ENCODE results near the gene SH3RF3. TPM values are rescaled to one million over a fixed set of nuclear protein-coding genes. Genes with fewer than 3 reads are reported as not detected.
"Not testable (repeated sequence)": the region's sequence is repeated elsewhere in the genome, so short reads cannot be mapped to it uniquely, and the experiment has no call there.

The SH3RF3 gene
- total RNA-seq, 1 donor from 2014 or later, result 7.9 TPM

DNA sequence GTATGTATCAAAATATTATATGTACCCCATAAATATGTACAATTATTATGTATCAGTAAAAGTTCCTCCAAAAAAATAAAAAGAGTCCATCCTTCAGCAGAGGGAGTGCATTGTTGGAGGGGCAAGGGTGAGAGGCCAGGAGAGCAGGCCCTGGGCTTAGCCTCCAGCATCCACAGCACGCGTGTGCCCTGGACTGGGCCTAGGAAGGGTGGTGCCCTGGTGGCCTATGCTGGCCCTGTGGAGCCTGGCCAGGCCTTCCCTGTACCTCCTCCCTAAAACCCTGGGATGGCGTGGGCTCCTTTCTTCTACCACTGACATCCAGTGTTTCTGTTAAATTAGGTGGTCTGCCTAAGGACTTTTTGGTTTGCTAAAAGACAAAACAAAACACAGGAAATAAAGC is 93.4 kb downstream of the SH3RF3 start:
- TF ChIP-seq, protein P1, sequence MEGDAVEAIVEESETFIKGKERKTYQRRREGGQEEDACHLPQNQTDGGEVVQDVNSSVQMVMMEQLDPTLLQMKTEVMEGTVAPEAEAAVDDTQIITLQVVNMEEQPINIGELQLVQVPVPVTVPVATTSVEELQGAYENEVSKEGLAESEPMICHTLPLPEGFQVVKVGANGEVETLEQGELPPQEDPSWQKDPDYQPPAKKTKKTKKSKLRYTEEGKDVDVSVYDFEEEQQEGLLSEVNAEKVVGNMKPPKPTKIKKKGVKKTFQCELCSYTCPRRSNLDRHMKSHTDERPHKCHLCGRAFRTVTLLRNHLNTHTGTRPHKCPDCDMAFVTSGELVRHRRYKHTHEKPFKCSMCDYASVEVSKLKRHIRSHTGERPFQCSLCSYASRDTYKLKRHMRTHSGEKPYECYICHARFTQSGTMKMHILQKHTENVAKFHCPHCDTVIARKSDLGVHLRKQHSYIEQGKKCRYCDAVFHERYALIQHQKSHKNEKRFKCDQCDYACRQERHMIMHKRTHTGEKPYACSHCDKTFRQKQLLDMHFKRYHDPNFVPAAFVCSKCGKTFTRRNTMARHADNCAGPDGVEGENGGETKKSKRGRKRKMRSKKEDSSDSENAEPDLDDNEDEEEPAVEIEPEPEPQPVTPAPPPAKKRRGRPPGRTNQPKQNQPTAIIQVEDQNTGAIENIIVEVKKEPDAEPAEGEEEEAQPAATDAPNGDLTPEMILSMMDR (IDR thresholded peaks at IDR 0.05; ENCODE audit: borderline replicate concordance), result no peak
- H3K27me3 ChIP-seq (ENCODE audit: low read depth), result no peaks in the 10 kb centered on the region
- H3K36me3 ChIP-seq, result no peaks in the 10 kb centered on the region
- peaks cover 30% of the 10 kb centered on the region for H3K4me1 ChIP-seq
- H3K27ac ChIP-seq (replicated peaks), result no peak overlapping the region
- intact Hi-C loops (cut with micrococcal nuclease), result no loop called here
- no peaks in the 10 kb centered on the region for H3K9me3 ChIP-seq (replicated peaks)
- DNase-seq, result no peak
- no peak overlapping the region for H3K4me3 ChIP-seq

DNA sequence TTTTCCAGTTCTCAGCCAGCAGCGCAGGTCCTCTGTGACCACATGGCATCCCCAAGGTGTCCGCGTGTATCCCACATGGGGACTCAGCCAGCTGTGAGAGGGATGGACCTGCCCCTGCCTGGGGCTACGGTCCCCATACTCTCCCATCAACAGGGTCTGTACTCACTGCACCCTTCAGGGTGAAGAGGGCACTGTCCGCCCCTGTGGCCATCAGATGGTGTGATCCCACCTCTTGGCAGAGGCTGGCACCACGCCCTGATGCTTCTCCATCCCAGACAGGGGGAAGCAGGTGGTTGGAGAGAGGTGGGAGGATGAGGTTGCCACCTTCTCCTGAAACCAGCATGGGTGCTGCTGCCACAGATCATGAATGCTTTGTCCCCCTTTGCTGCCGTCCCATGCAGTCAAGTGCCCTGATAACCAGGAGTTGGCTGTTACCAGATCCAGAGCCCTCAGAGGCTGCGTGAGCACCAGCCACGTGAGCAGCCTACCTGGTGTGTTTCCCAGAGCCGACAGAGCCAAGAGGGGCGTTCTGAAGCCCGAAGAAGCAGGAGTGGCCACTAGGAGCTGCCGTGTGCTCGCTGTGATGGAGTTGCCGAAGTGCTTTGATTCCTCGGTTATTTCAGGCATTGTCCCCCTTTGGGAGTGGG is 93.9 kb downstream of the SH3RF3 start:
- DNase-seq, result no peak
- Histone ChIP-seq H3K36me3 (no peaks in the 10 kb centered on the region), H3K4me1 (peaks cover 25% of the 10 kb centered on the region), H3K4me3 (no peak overlapping the region), H3K27me3 (ENCODE audit: low read depth) (no peaks in the 10 kb centered on the region), H3K9me3 (replicated peaks) (no peaks in the 10 kb centered on the region), H3K27ac (replicated peaks) (no peak overlapping the region)
- intact Hi-C loops (cut with micrococcal nuclease), result no loop called here
- TF ChIP-seq, protein P1 (IDR thresholded peaks at IDR 0.05; ENCODE audit: borderline replicate concordance), result peak; percentile 15

DNA sequence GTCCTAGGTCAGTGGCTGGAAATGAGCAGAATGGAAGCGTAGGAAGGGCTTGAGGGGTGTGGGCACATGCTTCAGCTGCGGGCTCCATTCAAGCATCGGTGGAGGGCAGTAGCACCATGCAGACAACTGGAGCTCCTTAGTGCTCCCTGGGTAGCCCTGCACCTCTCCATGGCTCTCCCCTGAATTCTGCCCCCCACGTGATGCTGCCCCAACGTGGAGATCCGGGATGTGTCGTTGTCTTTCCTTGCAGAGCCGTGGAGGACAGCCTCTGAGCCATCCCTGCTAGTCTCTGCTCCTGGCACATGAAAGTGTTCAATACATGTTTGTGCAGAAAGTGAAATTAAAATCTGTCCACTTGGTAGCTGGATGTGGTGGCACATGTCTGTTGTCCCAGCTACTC is 94.5 kb downstream of the SH3RF3 start:
- DNase-seq, result no peak
- TF ChIP-seq, protein P1 (IDR thresholded peaks at IDR 0.05; ENCODE audit: borderline replicate concordance), result no peak
- Histone ChIP-seq H3K4me3 (no peak overlapping the region), H3K36me3 (no peaks in the 10 kb centered on the region), H3K27ac (replicated peaks) (no peak overlapping the region), H3K4me1 (peaks cover 20% of the 10 kb centered on the region), H3K27me3 (ENCODE audit: low read depth) (no peaks in the 10 kb centered on the region), H3K9me3 (replicated peaks) (no peaks in the 10 kb centered on the region)
- intact Hi-C loops (cut with micrococcal nuclease), result no loop called here

DNA sequence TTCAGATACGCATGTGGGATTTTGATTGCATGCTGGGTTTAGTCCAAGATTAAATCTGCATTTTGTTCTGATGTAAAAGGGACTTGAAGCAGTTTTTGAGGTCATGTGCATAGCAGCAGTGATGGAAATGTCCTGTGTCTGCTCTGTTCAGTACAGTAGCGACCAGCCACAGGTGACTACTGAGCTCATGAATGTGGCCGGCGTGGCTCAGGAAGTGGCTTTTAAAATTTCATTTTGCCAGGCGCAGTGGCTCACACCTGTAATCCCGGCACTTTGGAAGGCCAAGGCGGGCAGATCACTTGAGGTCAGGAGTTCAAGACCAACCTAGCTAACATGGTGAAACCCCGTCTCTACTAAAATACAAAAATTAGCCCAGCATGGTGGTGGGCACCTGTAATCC is 95.3 kb downstream of the SH3RF3 start:
- DNase-seq; H3K9me3 ChIP-seq (replicated peaks); intact Hi-C loops (cut with micrococcal nuclease); H3K27ac ChIP-seq (replicated peaks); H3K36me3 ChIP-seq; H3K4me3 ChIP-seq; H3K27me3 ChIP-seq (ENCODE audit: low read depth): not testable (repeated sequence)
- H3K4me1 ChIP-seq, result peaks cover 13% of the 10 kb centered on the region

DNA sequence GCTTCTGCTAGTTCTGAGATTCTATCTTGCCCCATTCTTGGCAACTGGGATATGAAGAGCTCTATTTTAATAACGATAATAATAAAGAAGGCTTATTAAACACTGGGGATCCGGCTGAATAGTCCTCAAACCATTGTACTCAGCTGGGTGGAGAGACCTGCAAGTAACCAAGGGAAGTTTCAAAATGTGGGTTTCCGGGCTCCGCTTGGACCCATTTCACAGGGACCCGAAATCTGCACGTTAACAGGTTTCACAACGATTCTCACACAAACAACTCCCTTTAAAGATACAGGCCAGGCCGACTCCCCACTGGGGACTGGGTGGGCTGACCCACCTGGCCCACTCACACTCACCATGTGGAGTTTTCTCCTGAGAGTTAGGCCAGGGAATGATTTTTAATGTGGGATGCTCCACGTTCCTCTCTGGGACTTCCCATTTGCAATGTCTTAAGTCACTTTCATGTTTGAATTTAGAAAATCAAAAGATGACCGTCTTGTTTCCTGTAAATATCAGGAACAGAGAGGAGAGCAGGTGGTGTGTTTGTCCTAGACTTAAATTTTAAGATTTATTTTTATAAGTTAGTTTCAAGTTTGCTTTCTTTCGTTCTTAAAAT is 96.3 kb downstream of the SH3RF3 start:
- Histone ChIP-seq H3K9me3 (replicated peaks) (no peaks in the 10 kb centered on the region), H3K36me3 (no peaks in the 10 kb centered on the region), H3K27ac (replicated peaks) (no peak overlapping the region), H3K4me3 (no peak overlapping the region), H3K27me3 (ENCODE audit: low read depth) (no peaks in the 10 kb centered on the region), H3K4me1 (peaks cover 14% of the 10 kb centered on the region)
- TF ChIP-seq, protein P1 (IDR thresholded peaks at IDR 0.05; ENCODE audit: borderline replicate concordance), result no peak
- DNase-seq, result no peak
- intact Hi-C loops (cut with micrococcal nuclease), result no loop called here

DNA sequence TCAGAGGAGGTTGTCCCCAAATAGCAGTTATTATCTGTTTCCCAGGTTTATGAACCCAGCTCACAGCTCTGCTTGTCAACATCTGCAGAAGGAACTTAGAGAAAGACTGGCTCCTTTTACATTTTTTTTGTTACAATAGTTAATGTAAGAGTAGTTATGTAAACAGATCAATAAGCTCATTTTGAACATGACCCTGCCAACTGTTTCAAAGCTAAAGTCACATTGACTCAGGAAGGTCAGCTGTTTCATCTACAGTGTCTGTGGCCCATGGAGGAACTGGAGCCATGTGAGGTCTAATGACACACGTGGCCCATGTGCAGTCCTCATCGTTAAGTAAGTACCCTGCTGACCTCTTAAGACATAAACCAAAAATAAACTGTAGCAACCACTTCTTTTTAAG is 97.1 kb downstream of the SH3RF3 start:
- no peaks in the 10 kb centered on the region for H3K27me3 ChIP-seq (ENCODE audit: low read depth)
- no peak overlapping the region for H3K4me3 ChIP-seq
- no peak for DNase-seq
- no peaks in the 10 kb centered on the region for H3K36me3 ChIP-seq
- peaks cover 23% of the 10 kb centered on the region for H3K4me1 ChIP-seq
- intact Hi-C loops (cut with micrococcal nuclease), result no loop called here
- H3K27ac ChIP-seq (replicated peaks), result no peak overlapping the region
- no peaks in the 10 kb centered on the region for H3K9me3 ChIP-seq (replicated peaks)
- TF ChIP-seq, protein P1 (IDR thresholded peaks at IDR 0.05; ENCODE audit: borderline replicate concordance), result no peak

All from left ventricle myocardium inferior (tissue), 1 donor.